Measurements from ENCODE around the gene AKR7A2. TPM values are rescaled to one million over a fixed set of nuclear protein-coding genes. Genes with fewer than 3 reads are reported as not detected.
"Not testable (repeated sequence)": the region's sequence is repeated elsewhere in the genome, so short reads cannot be mapped to it uniquely, and the experiment has no call there.

AKR7A2 gene
- total RNA-seq, 1 donor from 2014 or later, result 67.8 TPM

- Mint-ChIP-seq H3K36me3 (ENCODE audit: unreplicated experiment) (peaks cover 48% of the 10 kb centered on the region), H3K4me1 (ENCODE audit: unreplicated experiment) (peaks cover 23% of the 10 kb centered on the region), H3K4me3 (ENCODE audit: unreplicated experiment) (no peak overlapping the region), H3K9me3 (ENCODE audit: unreplicated experiment) (no peaks in the 10 kb centered on the region), H3K27ac (ENCODE audit: unreplicated experiment) (no peak overlapping the region), H3K27me3 (ENCODE audit: unreplicated experiment) (no peaks in the 10 kb centered on the region)
- no peak for TF ChIP-seq CTCF (IDR thresholded peaks at IDR 0.05)
- DNase-seq (ENCODE audit: extremely low spot score, unreplicated experiment), result no peak
Measured at GRCh38 chr1:19307794-19308508, 4.0 kb downstream of the AKR7A2 start.

- no peak for DNase-seq (ENCODE audit: extremely low spot score, unreplicated experiment)
- Mint-ChIP-seq H3K4me1 (ENCODE audit: unreplicated experiment) (peaks cover 22% of the 10 kb centered on the region), H3K9me3 (ENCODE audit: unreplicated experiment) (no peaks in the 10 kb centered on the region), H3K27me3 (ENCODE audit: unreplicated experiment) (no peaks in the 10 kb centered on the region), H3K4me3 (ENCODE audit: unreplicated experiment) (no peak overlapping the region), H3K27ac (ENCODE audit: unreplicated experiment) (no peak overlapping the region), H3K36me3 (ENCODE audit: unreplicated experiment) (peaks cover 54% of the 10 kb centered on the region)
- TF ChIP-seq CTCF (IDR thresholded peaks at IDR 0.05), result no peak
Measured at GRCh38 chr1:19306941-19307340, 5.0 kb downstream of the AKR7A2 start.

GRCh38 chr1:19305880-19306279, 6.1 kb downstream of the AKR7A2 start:
- H3K4me1 Mint-ChIP-seq (ENCODE audit: unreplicated experiment), result peaks cover 16% of the 10 kb centered on the region
- DNase-seq (ENCODE audit: extremely low spot score, unreplicated experiment), result no peak
- no peaks in the 10 kb centered on the region for H3K9me3 Mint-ChIP-seq (ENCODE audit: unreplicated experiment)
- no peak overlapping the region for H3K4me3 Mint-ChIP-seq (ENCODE audit: unreplicated experiment)
- TF ChIP-seq CTCF (IDR thresholded peaks at IDR 0.05), result no peak
- H3K27ac Mint-ChIP-seq (ENCODE audit: unreplicated experiment), result no peak overlapping the region
- peaks cover 54% of the 10 kb centered on the region for H3K36me3 Mint-ChIP-seq (ENCODE audit: unreplicated experiment)
- H3K27me3 Mint-ChIP-seq (ENCODE audit: unreplicated experiment), result no peaks in the 10 kb centered on the region

- H3K4me3 Mint-ChIP-seq (ENCODE audit: unreplicated experiment); H3K27me3 Mint-ChIP-seq (ENCODE audit: unreplicated experiment); H3K27ac Mint-ChIP-seq (ENCODE audit: unreplicated experiment); DNase-seq (ENCODE audit: extremely low spot score, unreplicated experiment); H3K9me3 Mint-ChIP-seq (ENCODE audit: unreplicated experiment); H3K4me1 Mint-ChIP-seq (ENCODE audit: unreplicated experiment): not testable (repeated sequence)
- peaks cover 58% of the 10 kb centered on the region for H3K36me3 Mint-ChIP-seq (ENCODE audit: unreplicated experiment)
Measured at GRCh38 chr1:19304081-19304480, 7.9 kb downstream of the AKR7A2 start.

GRCh38 chr1:19300211-19300610, 11.7 kb downstream of the AKR7A2 start:
- TF ChIP-seq CTCF (IDR thresholded peaks at IDR 0.05), result no peak
- Mint-ChIP-seq H3K4me1 (ENCODE audit: unreplicated experiment) (no peaks in the 10 kb centered on the region), H3K27ac (ENCODE audit: unreplicated experiment) (no peak overlapping the region), H3K27me3 (ENCODE audit: unreplicated experiment) (no peaks in the 10 kb centered on the region), H3K9me3 (ENCODE audit: unreplicated experiment) (peaks cover 6% of the 10 kb centered on the region), H3K4me3 (ENCODE audit: unreplicated experiment) (no peak overlapping the region), H3K36me3 (ENCODE audit: unreplicated experiment) (peaks cover 35% of the 10 kb centered on the region)
- DNase-seq (ENCODE audit: extremely low spot score, unreplicated experiment), result no peak
